GM12872 (cell line): ENCODE measurements around the gene MEI4.

Source experiments
- CTCF ChIP-seq: IDR thresholded peaks from 3 replicates; pipeline ENCODE4 v1.5.1; 2011; ENCODE audit warnings: low read depth, mild to moderate bottlenecking, low read length, moderate library complexity; ENCODE audit not compliant: insufficient read depth

The MEI4 gene

DNA sequence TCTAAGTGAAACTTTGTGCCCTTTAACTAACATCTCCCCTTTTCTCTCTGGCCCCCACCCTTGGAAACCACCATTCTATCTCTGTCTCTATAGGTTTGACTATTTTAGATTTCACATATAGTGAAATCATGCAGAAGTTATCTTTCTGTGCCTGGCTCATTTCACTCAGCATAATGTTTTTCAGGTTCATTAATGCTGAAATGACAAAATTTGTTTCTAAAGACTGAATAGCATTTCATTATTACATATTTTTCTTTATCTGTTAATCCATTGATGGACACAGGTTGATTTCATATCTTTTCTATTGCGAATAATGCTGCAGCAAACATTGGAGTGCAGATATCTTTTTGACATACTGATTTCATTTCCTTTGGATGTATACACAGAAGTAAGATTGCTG lies 30.7 kb downstream of the MEI4 start:
- no peak for TF ChIP-seq CTCF

GRCh38 chr6:77686931-77687330 lies 34.1 kb downstream of the MEI4 start:
- no peak for TF ChIP-seq CTCF

DNA sequence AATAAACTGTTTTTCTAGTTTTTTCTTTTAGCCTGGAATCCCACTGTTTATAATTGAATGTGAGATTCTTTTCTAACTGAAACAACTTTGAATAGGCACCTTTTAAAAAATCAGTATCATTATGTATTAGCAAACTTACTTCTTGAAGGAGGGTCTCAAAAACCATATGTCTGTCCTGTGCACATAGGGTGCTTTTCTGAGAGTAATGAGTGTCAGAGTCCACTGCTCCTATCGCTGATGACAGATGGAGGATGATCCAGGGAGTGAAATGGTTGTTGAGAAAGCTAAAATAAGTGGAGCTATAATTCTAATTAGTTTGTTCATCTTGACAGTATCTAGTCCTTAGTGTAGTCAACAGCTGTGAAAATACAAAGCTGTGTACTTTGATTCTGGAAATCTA lies 35.8 kb downstream of the MEI4 start:
- TF ChIP-seq CTCF = no peak

DNA sequence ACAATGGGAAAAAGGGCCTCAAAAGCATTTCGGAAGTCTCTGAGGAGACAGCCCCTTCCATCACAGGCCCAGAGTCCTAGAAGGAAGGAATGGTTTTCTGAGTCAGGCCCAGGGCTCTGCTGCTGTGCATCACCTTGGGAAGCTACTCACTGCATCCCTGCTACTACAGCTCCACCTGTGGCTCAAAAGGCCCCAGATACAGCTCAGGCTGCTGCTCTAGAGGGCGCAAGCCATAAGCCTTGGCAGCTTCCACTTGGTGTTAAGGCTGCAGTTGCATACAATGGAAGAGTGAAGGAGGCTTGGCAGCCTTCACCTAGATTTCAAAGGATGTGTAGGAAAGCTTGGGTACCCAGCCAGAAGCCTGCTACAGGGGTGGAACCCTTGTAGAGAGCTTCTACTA lies 54.8 kb downstream of the MEI4 start:
- TF ChIP-seq CTCF = no peak

- no peak for TF ChIP-seq CTCF
Measured at GRCh38 chr6:77715588-77715987, 62.7 kb downstream of the MEI4 start.

- TF ChIP-seq CTCF = no peak
Measured at GRCh38 chr6:77716311-77716710, 63.5 kb downstream of the MEI4 start.

DNA sequence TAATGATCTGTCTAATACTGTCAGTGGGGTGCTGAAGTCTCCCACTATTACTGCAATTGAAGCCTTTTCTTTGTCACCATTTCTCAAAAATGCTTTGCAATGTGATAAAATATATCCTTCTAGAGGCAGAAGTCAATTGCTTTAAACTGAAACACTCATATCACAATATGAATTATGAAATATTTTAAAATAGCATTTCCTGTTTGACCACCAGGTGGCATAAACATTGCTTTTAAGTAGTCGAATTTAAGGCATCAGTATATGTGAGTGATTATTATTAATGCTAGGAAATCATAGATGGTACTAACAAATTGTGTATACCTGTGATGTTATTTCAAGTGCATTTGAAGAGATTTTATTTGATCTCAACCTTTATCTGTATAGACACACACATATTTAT lies 87.5 kb downstream of the MEI4 start:
- no peak; the same call in 2 of the 3 replicates for TF ChIP-seq CTCF

GRCh38 chr6:77762386-77762785 lies 109.5 kb downstream of the MEI4 start:
- no peak for TF ChIP-seq CTCF
